K562 (cell line): ENCODE measurements around the gene HTR3B. TPM values are rescaled to one million over a fixed set of nuclear protein-coding genes. Genes with fewer than 3 reads are reported as not detected.

Experiments
- ATAC-seq: fragments of 200-7000 bp; cut with Tn5 transposase; 3 replicates; pipeline ENCODE4 v1.9.1; 2020; ENCODE audit warnings: moderate library complexity
- BruUV-seq: library from RNA; stranded (reverse); fragments of 400-500 nt; replicated peaks from 2 replicates; lab custom pipeline; 2021; lab: Mats Ljungman, UMichigan
- CTCF ChIA-PET: fragments of 300-600 bp; formaldehyde crosslinking; extraction: SDS; loops from one replicate; lab custom pipeline; 2021; ENCODE audit warnings: low intra/inter-chr PET ratio; lab: Yijun Ruan, JAX
- POLR2A ChIA-PET: fragments of 300-600, 350-650 bp; sonication (Branson Sonifier 250); formaldehyde crosslinking; extraction: SDS; loops from one replicate; lab custom pipeline; 2021; ENCODE audit warnings: antibody characterized with exemption, inconsistent platforms; lab: Yijun Ruan, JAX
- DNase-seq, 4 experiments: peaks; one replicate each; pipeline versions ENCODE4 v3.0.0 to v3.0.0-alpha.2; 2011 to 2018; ENCODE audit warnings: low spot score in 3 of 4, mixed read lengths in 3 of 4; ENCODE audit errors: extremely low read depth in 1 of 4
- FAIRE-seq: peaks from 2 replicates; lab custom pipeline; 2011; peaks lifted over from hg19 to GRCh38; lab: Jason Lieb, UNC
- H2AFZ ChIP-seq: 2 replicates; pipeline ENCODE4 v1.6.0; 2011; ENCODE audit warnings: low read depth, low read length, control low read depth, inconsistent platforms
- H3K27ac ChIP-seq: fragments of 200-600 bp; 3 replicates; pipeline ENCODE4 v1.8.0; 2011; ENCODE audit warnings: low read depth, mild to moderate bottlenecking, control low read depth, inconsistent platforms, low read length, moderate library complexity, mixed read lengths; ENCODE audit errors: extremely low read depth
- H3K27me3 ChIP-seq, 2 experiments: fragments of 300-600 bp in 1 of 2; 2 replicates in 1 of 2; 3 replicates in 1 of 2; pipeline versions ENCODE4 v1.6.0 to v1.8.0; 2011; ENCODE audit warnings: inconsistent platforms in 2 of 2, low read length in 2 of 2, mild to moderate bottlenecking in 1 of 2, mixed read lengths in 1 of 2, moderate library complexity in 1 of 2; ENCODE audit not compliant: control insufficient read depth in 2 of 2, insufficient read depth in 2 of 2
- H3K36me3 ChIP-seq: fragments of 300-600 bp; 3 replicates; pipeline ENCODE4 v1.8.0; 2011; ENCODE audit warnings: mild to moderate bottlenecking, low read length, inconsistent platforms; ENCODE audit not compliant: control insufficient read depth, insufficient read depth
- H3K4me1 ChIP-seq, 2 experiments: fragments of 200-600 bp in 1 of 2; replicated peaks in 1 of 2; 2 replicates in 1 of 2; 3 replicates in 1 of 2; pipeline versions ENCODE4 v1.5.1 to v1.8.0; 2011; ENCODE audit warnings: inconsistent platforms in 2 of 2, low read length in 2 of 2, mild to moderate bottlenecking in 1 of 2, mixed read lengths in 1 of 2, moderate library complexity in 1 of 2; ENCODE audit not compliant: control insufficient read depth in 2 of 2, insufficient read depth in 2 of 2
- H3K4me2 ChIP-seq: 2 replicates; pipeline ENCODE4 v1.6.1; 2011; ENCODE audit warnings: low read length, control low read depth, inconsistent platforms, mixed read lengths; ENCODE audit not compliant: insufficient read depth
- H3K4me3 ChIP-seq: fragments of 200-600 bp; sonication (generic), shearing (Covaris generic); 2 replicates; pipeline ENCODE4 v1.5.1; 2016; ENCODE audit warnings: control low read depth, inconsistent platforms
- H3K79me2 ChIP-seq: fragments of 200-600 bp; 3 replicates; pipeline ENCODE4 v1.8.0; 2011; ENCODE audit warnings: low read length, inconsistent platforms; ENCODE audit not compliant: control insufficient read depth, insufficient read depth
- H3K9ac ChIP-seq, 2 experiments: 2 replicates each; pipeline versions ENCODE4 v1.6.0 to v1.6.1; 2011; ENCODE audit warnings: low read depth in 2 of 2, low read length in 2 of 2, control low read depth in 1 of 2, inconsistent platforms in 1 of 2, mild to moderate bottlenecking in 1 of 2, mixed read lengths in 1 of 2; ENCODE audit not compliant: insufficient read depth in 1 of 2
- H3K9me1 ChIP-seq: one replicate; pipeline ENCODE4 v1.6.0; 2011; ENCODE audit warnings: inconsistent platforms, mild to moderate bottlenecking, low read length, moderate library complexity; ENCODE audit not compliant: control insufficient read depth, insufficient read depth
- H3K9me3 ChIP-seq: replicated peaks from 2 replicates; pipeline ENCODE4 v1.5.1; 2011; ENCODE audit warnings: low read depth, low read length, inconsistent platforms; ENCODE audit not compliant: control insufficient read depth, insufficient read depth
- H4K20me1 ChIP-seq: replicated peaks from 2 replicates; pipeline ENCODE4 v1.6.1; 2011; ENCODE audit warnings: low read length, inconsistent platforms, mixed read lengths; ENCODE audit not compliant: control insufficient read depth, insufficient read depth
- ATF1 ChIP-seq, 2 experiments: fragments of 450-650 bp in 1 of 2; IDR thresholded peaks; 2 replicates each; pipeline ENCODE4 v1.6.1; 2016; ENCODE audit warnings: missing compliant biosample characterization in 1 of 2, missing genetic modification characterization in 1 of 2
- RFX5 ChIP-seq: IDR thresholded peaks from 2 replicates; pipeline ENCODE4 v1.6.1; 2011; ENCODE audit warnings: low read depth, mild to moderate bottlenecking, improper control_type of control experiment, low read length
- ZNF354B ChIP-seq: fragments of 250-450 bp; sonication (Bioruptor Pico); IDR thresholded peaks from 2 replicates; pipeline ENCODE4 v1.4.0; 2020
- WGBS: fragments of 100-300 bp; shearing (Covaris generic); methylation state at CpG from one replicate; pipeline ENCODE4 v1.1.6; 2016; ENCODE audit warnings: low coverage, mixed read lengths; ENCODE audit not compliant: insufficient coverage; ENCODE audit errors: missing lambda C conversion rate; 5-methylcytosine and 5-hydroxymethylcytosine counted together
- in situ Hi-C: fragments of 300-500 bp; cut with MboI; formaldehyde crosslinking; loops from 4 replicates; pipeline ENCODE4 v1.15.0; 2018; ENCODE audit warnings: inconsistent platforms, mixed read lengths
- intact Hi-C: fragments of 100-400 bp; cut with micrococcal nuclease; formaldehyde crosslinking; loops from 2 replicates; pipeline ENCODE4 v1.14.2; 2022
- polyA plus RNA-seq, 8 experiments: library from polyadenylated mRNA; depleted of rRNA in 4 of 8; stranded (reverse) in 5 of 8; unstranded in 3 of 8; fragments of >200 nt; fragmentation: Nextera tagmentation in 2 of 8; fragmentation: Illumina TruSeq in 1 of 8; extraction: Ambion mirVana in 2 of 8; extraction: Trizol in 1 of 8; gene quantifications; 2 replicates each; pipeline versions ENCODE4 v1.2.1 to v1.2.3, GENCODE V29; 2011 to 2014; ENCODE audit warnings: inconsistent platforms in 1 of 8, missing spikeins in 1 of 8
- total RNA-seq, 7 experiments: library from RNA; depleted of rRNA in 6 of 7; stranded (reverse); fragments of >200 nt in 6 of 7; fragmentation: Illumina TruSeq in 2 of 7; extraction: Trizol in 2 of 7; gene quantifications; 2 replicates each; pipeline versions ENCODE4 v1.2.1 to v1.2.3, GENCODE V29; 2011 to 2021; ENCODE audit warnings: low replicate concordance in 1 of 7
- TF ChIP-seq, protein P1 (sequence below): sonication (generic); formaldehyde crosslinking; IDR thresholded peaks from 2 replicates; pipeline ENCODE4 v1.8.0; 2022; ENCODE audit warnings: mild to moderate bottlenecking, missing genetic modification reagents

Gene HTR3B
- total and polyA plus RNA-seq, 9 of the 15 experiments (the other 6 are each of a cell fraction or from before 2014, with no cell fraction given): not detected

DNA sequence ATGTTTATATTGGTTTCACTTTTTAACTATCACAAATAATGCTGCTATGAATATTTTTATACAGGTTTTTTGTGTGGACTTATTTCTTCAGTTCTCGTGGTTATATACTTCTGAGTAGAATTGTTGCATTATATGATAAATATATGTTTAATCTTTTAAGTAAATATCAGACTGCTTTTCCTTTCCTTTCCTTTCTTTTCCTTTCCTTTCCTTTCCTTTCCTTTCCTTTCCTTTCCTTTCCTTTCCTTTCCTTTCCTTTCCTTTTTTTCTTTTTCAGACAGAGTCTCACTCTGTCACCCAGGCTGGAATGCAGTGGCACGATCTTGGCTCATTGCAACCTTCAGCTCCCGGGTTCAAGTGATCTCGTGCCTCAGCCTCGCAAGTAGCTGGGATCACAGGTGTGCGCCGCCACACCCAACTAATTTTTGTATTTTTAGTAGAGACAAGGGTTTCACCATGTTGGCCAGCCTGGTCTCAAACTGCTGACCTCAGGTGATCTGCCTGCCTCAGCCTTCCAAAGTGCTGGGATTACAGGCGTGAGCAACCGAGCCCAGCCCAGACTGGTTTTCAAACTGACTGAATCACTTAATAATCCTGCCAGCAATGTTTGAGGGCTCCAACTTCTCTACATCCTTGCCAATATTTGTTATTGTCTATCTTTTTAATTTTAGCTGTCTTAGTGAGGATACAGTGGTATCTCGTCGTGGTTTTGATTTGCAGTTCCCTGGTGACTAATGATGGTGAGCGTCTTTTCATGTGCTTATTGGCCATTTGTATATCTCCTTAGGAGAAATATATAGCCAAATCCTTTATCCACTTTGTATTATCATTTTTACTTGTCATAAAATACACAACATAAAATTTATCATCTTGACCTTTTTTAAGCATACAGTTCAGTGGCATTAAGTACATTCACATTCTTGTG, 21.9 kb downstream of the HTR3B start (continued):
- TF ChIP-seq ATF1 (CRISPR knock-in tag; IDR thresholded peaks at IDR 0.05): no peak
- TF ChIP-seq ATF1 (tag; IDR thresholded peaks at IDR 0.05): no peak
- TF ChIP-seq RFX5: peak; percentile 80
- no peak for TF ChIP-seq ZNF354B (CRISPR knock-in tag)
- TF ChIP-seq, all 486 proteins: peak for 3

DNA sequence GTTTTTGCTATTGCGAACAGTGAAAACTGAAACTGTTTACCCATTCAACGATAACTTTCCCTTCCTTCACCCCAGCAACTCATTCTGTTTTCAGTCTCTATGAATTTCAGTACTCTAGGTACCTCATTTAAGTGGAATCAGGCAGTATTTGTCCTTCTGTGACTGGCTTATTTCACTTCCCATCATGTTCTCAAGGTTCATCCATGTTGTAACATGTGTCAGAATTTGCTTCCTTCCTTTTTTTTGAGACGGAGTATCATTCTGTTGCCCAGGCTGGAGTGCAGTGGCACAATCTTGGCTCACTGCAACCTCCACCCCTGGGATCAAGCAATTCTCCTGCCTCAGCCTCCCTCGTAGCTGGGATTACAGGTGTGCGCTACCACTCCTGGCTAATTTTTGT, 23.7 kb downstream of the HTR3B start:
- POLR2A ChIA-PET: no interaction called here
- no TSS peak for BruUV-seq
- peaks cover 6 to 8% of the 10 kb centered on the region in 2 experiments; a peak in 4 of 5 replicates for H3K27me3 ChIP-seq
- CTCF ChIA-PET: no interaction called here
- in situ Hi-C loops: no loop called here
- 0% methylated on average over 5 of the region's 5 CpGs for WGBS
- H3K27ac ChIP-seq: no peak overlapping the region
- FAIRE-seq (no peak), DNase-seq (no peak), ATAC-seq (no peak)
- H3K36me3 ChIP-seq: no peaks in the 10 kb centered on the region
- no peak overlapping the region for H3K4me2 ChIP-seq
- no peaks in the 10 kb centered on the region for H3K9me3 ChIP-seq
- H3K79me2 ChIP-seq: no peaks in the 10 kb centered on the region
- H3K4me1 ChIP-seq: no peaks in the 10 kb centered on the region
- TF ChIP-seq, protein P1, sequence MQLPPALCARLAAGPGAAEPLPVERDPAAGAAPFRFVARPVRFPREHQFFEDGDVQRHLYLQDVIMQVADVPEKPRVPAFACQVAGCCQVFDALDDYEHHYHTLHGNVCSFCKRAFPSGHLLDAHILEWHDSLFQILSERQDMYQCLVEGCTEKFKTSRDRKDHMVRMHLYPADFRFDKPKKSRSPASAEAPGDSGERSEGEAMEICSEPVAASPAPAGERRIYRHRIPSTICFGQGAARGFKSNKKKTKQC (CRISPR knock-in tag): no peak
- TF ChIP-seq, all 486 proteins: peak for 0
- no peak overlapping the region for H2AFZ ChIP-seq
- H3K4me3 ChIP-seq: no peak overlapping the region
- H4K20me1 ChIP-seq: no peaks in the 10 kb centered on the region
- intact Hi-C loops: no loop called here
- no peaks in the 10 kb centered on the region for H3K9me1 ChIP-seq
- no peak overlapping the region for H3K9ac ChIP-seq
